ENCODE results near the gene CT45A8. TPM values are rescaled to one million over a fixed set of nuclear protein-coding genes. Genes with fewer than 3 reads are reported as not detected.

The CT45A8 gene
- total RNA-seq = not detected

DNA sequence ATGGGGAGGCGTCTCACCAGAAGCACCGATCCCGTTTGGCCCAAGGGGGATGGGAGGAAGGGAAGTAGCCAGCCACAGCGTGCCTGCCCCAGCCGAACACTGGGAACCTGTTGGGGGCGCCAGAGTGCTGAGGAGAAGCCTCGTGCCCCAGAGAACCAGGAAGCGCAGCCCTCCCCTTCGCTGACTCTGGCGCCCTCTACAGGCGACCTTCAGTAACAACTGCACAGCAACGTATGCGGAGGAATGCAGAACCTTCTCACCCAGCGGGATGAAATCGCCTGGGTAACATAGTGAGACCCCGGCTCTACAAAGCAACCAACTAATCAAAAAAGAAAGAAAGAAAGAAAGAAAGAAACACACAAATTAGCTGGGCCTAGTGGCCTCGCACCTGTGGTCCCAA is at the start of gene CT45A8:
Gene CT45A8, minus strand, starts transcription at position 101 of the 400 bp plus-strand sequence. CDS start 3,755 bp downstream, outside the sequence.

GRCh38 chrX:135893294-135893817 is 39.0 kb upstream of the CT45A8 start, which contains the start of the genes CT45A10 and SAGE1:
Gene CT45A10, minus strand, starts transcription at chrX:135893444. Its CDS starts 8,100 bp downstream, at chrX:135885344.
Gene SAGE1, plus strand, starts transcription at chrX:135893716. Its CDS starts 2,527 bp downstream, at chrX:135896243.

GRCh38 chrX:135871712-135872111 is 17.4 kb upstream of the CT45A8 start, which contains the start of gene CT45A9:
Gene CT45A9, minus strand, starts transcription at chrX:135871812. Its CDS starts 3,751 bp downstream, at chrX:135868061.

GRCh38 chrX:135837180-135837579 is 17.2 kb downstream of the CT45A8 start, which contains the start of gene CT45A7:
Gene CT45A7, minus strand, starts transcription at chrX:135837280. Its CDS starts 3,747 bp downstream, at chrX:135833533.

GRCh38 chrX:135819912-135820311 is 34.4 kb downstream of the CT45A8 start, which contains the start of gene CT45A2:
Gene CT45A2, minus strand, starts transcription at chrX:135820012. Its CDS starts 3,747 bp downstream, at chrX:135816265.

GRCh38 chrX:135802687-135803086 is 51.7 kb downstream of the CT45A8 start, which contains the start of gene CT45A6:
Gene CT45A6, minus strand, starts transcription at chrX:135802787. Its CDS starts 3,794 bp downstream, at chrX:135798993.

Other genes starting within 250 kb of the CT45A8 start
- gene CT45A1, start 140.9 kb downstream of the CT45A8 start, total RNA-seq = not detected
- not detected for gene CT45A3, start 86.3 kb downstream of the CT45A8 start, total RNA-seq
- not detected for gene CT45A5, start 69.0 kb downstream of the CT45A8 start, total RNA-seq
- gene CT45A6, start 51.8 kb downstream of the CT45A8 start, total RNA-seq = not detected
- gene CT45A2, start 34.5 kb downstream of the CT45A8 start, total RNA-seq = not detected
- not detected for gene CT45A7, start 17.3 kb downstream of the CT45A8 start, total RNA-seq
- not detected for gene CT45A9, start 17.3 kb upstream of the CT45A8 start, total RNA-seq
- not detected for gene CT45A10, start 38.9 kb upstream of the CT45A8 start, total RNA-seq
- gene SAGE1, start 39.2 kb upstream of the CT45A8 start, total RNA-seq = not detected
- 16.9 TPM for gene MMGT1, start 119.5 kb upstream of the CT45A8 start, total RNA-seq
- 95.2 TPM for gene SLC9A6, start 130.9 kb upstream of the CT45A8 start, total RNA-seq